Brain microvascular endothelial cell (primary cell): ENCODE measurements around the gene GSE1.

Experiments
- DNase-seq: peaks from one replicate; pipeline ENCODE4 v3.0.0-alpha.2; 2020
- H3K27ac ChIP-seq: fragments of 250-450 bp; sonication (Bioruptor Pico); 2 replicates; pipeline ENCODE4 v1.5.1; 2020; ENCODE audit warnings: mild to moderate bottlenecking, moderate library complexity
- H3K27me3 ChIP-seq: fragments of 250-450 bp; sonication (Bioruptor Pico); replicated peaks from 2 replicates; pipeline ENCODE4 v1.5.1; 2020; ENCODE audit warnings: mild to moderate bottlenecking
- H3K36me3 ChIP-seq: fragments of 250-450 bp; sonication (Bioruptor Pico); replicated peaks from 2 replicates; pipeline ENCODE4 v1.5.1; 2020; ENCODE audit warnings: mild to moderate bottlenecking
- H3K4me3 ChIP-seq: 2 replicates; pipeline ENCODE4 v1.5.1; 2011; ENCODE audit warnings: low read depth, mild to moderate bottlenecking, control low read depth, low read length, moderate library complexity
- CTCF ChIP-seq: IDR thresholded peaks from 2 replicates; pipeline ENCODE4 v1.5.1; 2011; ENCODE audit warnings: low read depth, mild to moderate bottlenecking, moderate library complexity, low read length, control low read depth, inconsistent platforms; ENCODE audit errors: missing control alignments
- in situ Hi-C: cut with HindIII; loops from 2 replicates; pipeline ENCODE4 v1.10.0; 2017; ENCODE audit warnings: low sequenced_read_pairs, low pct_ligation_motif_present

Gene GSE1

GRCh38 chr16:85586380-85587104 is 26.6 kb upstream of the GSE1 start:
- Histone ChIP-seq H3K27ac (no peak overlapping the region), H3K27me3 (no peaks in the 10 kb centered on the region), H3K36me3 (no peaks in the 10 kb centered on the region), H3K4me3 (no peak overlapping the region)
- DNase-seq = peak; percentile 22
- TF ChIP-seq CTCF = no peak
- in situ Hi-C loops = no loop called here

DNA sequence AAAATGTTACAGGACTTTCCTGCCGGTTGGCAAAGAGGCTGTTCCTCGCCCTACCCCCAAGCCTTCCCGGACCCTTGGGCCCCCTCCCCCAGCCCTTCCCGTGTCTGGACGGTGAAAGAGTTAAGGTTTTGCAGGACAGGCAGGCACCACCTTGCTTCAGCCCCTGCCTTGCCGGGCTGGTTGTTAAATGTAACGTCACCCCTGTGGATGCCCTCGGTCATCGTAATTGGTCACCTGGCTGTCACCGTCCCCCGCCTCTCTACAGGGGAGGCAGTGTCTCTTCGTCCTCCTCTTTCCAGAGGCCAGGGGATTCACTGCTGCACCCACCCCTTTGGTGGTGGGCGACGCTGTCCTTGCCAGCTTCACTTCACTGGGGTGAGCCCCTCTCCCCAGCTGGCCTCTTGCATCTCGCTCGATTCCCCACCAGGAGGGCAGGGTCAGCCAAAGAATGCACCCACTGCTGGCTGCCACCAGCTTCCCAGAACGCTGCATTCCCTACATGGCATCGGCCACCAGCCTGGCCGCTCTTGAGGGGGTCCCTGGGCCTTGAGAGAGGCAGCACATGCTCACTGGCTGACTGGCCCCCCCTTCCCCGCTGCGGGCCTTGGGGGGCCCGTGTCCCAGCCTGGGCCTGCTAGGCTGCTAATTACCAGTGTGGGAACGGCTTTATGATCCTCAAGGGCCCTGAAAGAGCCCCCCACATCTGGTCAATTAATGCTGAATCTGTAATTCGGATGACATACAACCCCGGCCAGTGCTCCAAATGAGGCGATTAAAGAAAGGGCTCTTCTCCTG is 25.2 kb upstream of the GSE1 start:
- Histone ChIP-seq H3K36me3 (no peaks in the 10 kb centered on the region), H3K4me3 (no peak overlapping the region), H3K27me3 (no peaks in the 10 kb centered on the region), H3K27ac (no peak overlapping the region)
- DNase-seq = no peak
- in situ Hi-C loops = no loop called here
- TF ChIP-seq CTCF = no peak

- no peak for TF ChIP-seq CTCF
- no peaks in the 10 kb centered on the region for H3K36me3 ChIP-seq
- in situ Hi-C loops = no loop called here
- no peaks in the 10 kb centered on the region for H3K27me3 ChIP-seq
- no peak overlapping the region for H3K4me3 ChIP-seq
- no peak for DNase-seq
- H3K27ac ChIP-seq = no peak overlapping the region
These were observed 24.3 kb upstream of the GSE1 start for GRCh38 chr16:85588562-85589503.

DNA sequence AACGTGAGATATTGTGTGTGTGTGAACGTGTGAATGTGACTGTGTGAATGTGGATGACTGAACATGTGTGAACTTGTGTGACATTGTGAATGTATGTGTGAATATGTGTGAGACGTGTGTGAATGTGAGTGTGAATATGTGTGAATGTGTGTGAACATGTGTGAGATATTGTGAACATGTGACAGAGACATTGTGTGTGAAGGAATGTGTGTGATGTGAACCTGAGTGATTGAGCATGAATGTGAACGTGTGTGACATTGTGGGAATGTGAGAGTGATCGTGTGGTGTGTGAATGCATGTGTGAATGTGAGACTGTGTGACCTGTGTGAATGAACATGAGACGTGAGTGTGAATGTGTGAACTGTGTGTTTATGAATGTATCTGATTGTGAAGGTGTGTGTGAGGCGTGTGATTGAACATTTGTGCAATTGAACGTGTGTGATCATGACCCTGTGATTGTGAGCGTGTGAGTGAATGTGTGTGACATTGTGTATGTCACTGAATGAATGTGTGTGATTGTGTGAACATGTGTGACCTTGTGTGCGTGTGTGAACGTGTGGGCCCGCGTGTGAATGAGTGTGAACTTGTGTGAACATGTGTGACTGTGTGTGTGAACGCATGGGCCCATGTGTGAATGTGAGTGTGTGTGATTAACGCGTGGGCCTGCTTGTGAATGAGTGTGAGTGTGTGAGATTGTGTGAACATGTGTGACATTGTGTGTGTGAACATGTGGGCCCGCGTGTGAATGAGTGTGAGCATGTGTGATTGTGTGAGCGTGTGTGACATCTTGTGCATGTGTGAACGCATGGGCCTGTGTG is 23.2 kb upstream of the GSE1 start:
- no peaks in the 10 kb centered on the region for H3K36me3 ChIP-seq
- H3K27ac ChIP-seq = no peak overlapping the region
- H3K4me3 ChIP-seq = no peak overlapping the region
- H3K27me3 ChIP-seq = no peaks in the 10 kb centered on the region
- DNase-seq = no peak
- in situ Hi-C loops = no loop called here
- TF ChIP-seq CTCF = no peak

DNA sequence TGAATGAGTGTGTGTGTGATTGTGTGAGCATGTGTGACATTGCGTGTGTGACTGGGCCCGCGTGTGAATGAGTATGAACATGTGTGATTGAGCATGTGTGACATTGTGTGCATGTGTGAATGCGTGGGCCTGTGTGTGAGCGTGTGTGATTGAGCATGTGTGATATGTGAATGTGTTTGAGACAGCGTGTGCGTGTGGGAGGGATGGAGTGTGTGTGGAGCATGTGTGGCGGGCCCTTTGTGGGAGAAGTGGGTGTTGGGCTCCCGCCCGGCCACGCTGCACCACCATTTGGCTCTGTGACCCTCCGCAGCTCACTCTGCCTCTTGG is 22.7 kb upstream of the GSE1 start:
- Histone ChIP-seq H3K27ac (no peak overlapping the region), H3K36me3 (no peaks in the 10 kb centered on the region), H3K27me3 (no peaks in the 10 kb centered on the region), H3K4me3 (no peak overlapping the region)
- in situ Hi-C loops = no loop called here
- no peak for TF ChIP-seq CTCF
- no peak for DNase-seq
